ENCODE results near the gene THRA.

THRA gene

GRCh38 chr17:40094874-40095273, 32.1 kb downstream of the THRA start:
- no peak for TF ChIP-seq FOXP2 (optimal IDR thresholded peaks at IDR 0.05; ENCODE audit: borderline replicate concordance, extremely low read depth, extremely low read length, insufficient read depth)
- TF ChIP-seq POLR2AphosphoS5 (IDR thresholded peaks at IDR 0.05; ENCODE audit: low read depth, low read length), result no peak
- no peak for TF ChIP-seq TAF1 (IDR thresholded peaks at IDR 0.05; ENCODE audit: borderline replicate concordance, insufficient read depth, low read length)
- no peak for TF ChIP-seq SIN3A (IDR thresholded peaks at IDR 0.05; ENCODE audit: borderline replicate concordance, insufficient read depth, low read length)
- TF ChIP-seq REST (IDR thresholded peaks at IDR 0.05; ENCODE audit: insufficient read depth in 1 of 2, low read depth in 2 of 2, low read length in 2 of 2), result no peak

GRCh38 chr17:40095351-40095943, 32.7 kb downstream of the THRA start:
- no peak for TF ChIP-seq REST (IDR thresholded peaks at IDR 0.05; ENCODE audit: insufficient read depth in 1 of 2, low read depth in 2 of 2, low read length in 2 of 2)
- TF ChIP-seq TAF1 (IDR thresholded peaks at IDR 0.05; ENCODE audit: borderline replicate concordance, insufficient read depth, low read length), result no peak
- TF ChIP-seq FOXP2 (optimal IDR thresholded peaks at IDR 0.05; ENCODE audit: borderline replicate concordance, extremely low read depth, extremely low read length, insufficient read depth), result no peak
- TF ChIP-seq POLR2AphosphoS5 (IDR thresholded peaks at IDR 0.05; ENCODE audit: low read depth, low read length), result no peak
- TF ChIP-seq SIN3A (IDR thresholded peaks at IDR 0.05; ENCODE audit: borderline replicate concordance, insufficient read depth, low read length), result no peak

GRCh38 chr17:40095944-40096791, 33.4 kb downstream of the THRA start:
- TF ChIP-seq REST (IDR thresholded peaks at IDR 0.05; ENCODE audit: insufficient read depth in 1 of 2, low read depth in 2 of 2, low read length in 2 of 2), result no peak
- TF ChIP-seq FOXP2 (optimal IDR thresholded peaks at IDR 0.05; ENCODE audit: borderline replicate concordance, extremely low read depth, extremely low read length, insufficient read depth), result peak; percentile 24

DNA sequence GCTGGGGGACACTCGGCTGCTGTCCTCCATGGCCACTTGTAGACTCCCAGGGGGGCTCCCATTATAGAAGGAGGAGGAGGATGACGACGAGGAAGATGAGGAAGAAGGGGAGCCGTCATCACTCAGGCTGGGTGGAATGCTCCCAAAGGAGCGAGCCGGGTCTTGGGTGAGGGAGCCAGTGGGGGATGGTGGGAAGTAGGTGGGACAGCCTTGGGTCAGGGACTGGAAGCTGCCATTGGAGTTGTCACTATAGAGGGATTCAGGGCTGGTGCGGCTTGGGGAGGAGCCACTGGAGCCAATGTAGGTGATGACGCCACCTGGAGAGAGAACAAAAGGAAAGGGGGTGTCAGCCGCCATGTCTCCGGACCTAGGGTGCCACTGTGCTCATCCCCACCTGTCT, 34.3 kb downstream of the THRA start:
- TF ChIP-seq REST (IDR thresholded peaks at IDR 0.05; ENCODE audit: insufficient read depth in 1 of 2, low read depth in 2 of 2, low read length in 2 of 2) (no peak), FOXP2 (optimal IDR thresholded peaks at IDR 0.05; ENCODE audit: borderline replicate concordance, extremely low read depth, extremely low read length, insufficient read depth) (no peak)
